Measurements from ENCODE around the gene OR51V1.

DNA sequence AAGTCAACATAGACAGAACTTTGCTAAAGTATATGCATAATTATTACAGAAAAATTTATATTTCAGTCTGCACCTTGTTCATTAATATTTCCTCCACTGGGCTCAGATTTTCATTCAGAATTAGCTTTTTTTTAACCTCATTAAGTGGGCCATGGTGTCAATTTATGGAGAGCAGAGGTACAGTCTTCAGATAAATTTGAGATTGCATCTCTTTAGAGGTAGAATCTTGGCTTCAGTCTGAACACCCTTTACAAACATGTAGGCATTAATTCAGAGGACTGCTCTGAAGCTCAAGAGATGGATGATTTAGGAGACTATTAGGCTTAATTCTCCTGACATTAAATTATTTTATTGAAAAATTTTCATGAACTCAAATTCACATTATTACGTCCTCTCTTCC lies 29.8 kb upstream of the OR51V1 start:
- TF ChIP-seq, protein P1, sequence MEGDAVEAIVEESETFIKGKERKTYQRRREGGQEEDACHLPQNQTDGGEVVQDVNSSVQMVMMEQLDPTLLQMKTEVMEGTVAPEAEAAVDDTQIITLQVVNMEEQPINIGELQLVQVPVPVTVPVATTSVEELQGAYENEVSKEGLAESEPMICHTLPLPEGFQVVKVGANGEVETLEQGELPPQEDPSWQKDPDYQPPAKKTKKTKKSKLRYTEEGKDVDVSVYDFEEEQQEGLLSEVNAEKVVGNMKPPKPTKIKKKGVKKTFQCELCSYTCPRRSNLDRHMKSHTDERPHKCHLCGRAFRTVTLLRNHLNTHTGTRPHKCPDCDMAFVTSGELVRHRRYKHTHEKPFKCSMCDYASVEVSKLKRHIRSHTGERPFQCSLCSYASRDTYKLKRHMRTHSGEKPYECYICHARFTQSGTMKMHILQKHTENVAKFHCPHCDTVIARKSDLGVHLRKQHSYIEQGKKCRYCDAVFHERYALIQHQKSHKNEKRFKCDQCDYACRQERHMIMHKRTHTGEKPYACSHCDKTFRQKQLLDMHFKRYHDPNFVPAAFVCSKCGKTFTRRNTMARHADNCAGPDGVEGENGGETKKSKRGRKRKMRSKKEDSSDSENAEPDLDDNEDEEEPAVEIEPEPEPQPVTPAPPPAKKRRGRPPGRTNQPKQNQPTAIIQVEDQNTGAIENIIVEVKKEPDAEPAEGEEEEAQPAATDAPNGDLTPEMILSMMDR (IDR thresholded peaks at IDR 0.05) = no peak
- TF ChIP-seq POLR2A (IDR thresholded peaks at IDR 0.05) = no peak

All from transverse colon (tissue), 3 donors.